ENCODE measurements around the gene SOHLH1. TPM values are rescaled to one million over a fixed set of nuclear protein-coding genes. Genes with fewer than 3 reads are reported as not detected.

The SOHLH1 gene
- total and polyA plus RNA-seq, 10 donors = 0.07 to 0.10 TPM; not detected in 8

DNA sequence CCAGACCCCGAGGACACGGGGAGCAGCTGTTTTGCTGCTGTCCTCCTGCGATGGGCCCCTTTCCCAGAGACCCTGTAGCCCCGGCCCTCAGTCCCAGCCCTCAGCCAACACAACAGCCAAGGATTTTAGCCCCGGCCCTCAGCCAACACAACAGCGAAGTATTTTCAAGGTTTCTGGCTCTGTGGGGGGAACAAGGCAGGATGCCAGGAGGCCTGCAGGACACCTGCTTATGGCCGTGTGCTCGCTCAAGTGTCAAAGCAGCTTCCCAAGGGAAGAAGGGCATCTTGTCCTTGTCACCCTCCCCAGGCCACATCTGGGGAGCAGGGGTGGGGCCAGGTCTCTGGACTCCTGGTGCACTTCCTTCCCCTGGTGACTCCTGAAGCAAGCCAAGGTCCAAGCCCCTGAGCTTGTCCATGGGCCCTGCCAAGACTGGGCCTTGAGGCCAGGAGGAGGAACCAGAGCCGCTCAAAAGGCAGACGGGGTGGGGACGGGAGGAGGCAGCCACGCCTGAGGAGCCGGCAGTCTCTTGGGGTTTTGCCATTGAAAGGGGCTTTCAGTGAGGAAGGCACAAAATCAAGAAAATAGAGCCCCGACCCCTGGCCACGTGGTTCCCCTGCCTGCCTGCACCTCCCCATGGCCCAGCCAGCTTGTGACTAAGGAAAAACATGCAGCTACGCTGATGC lies 13.5 kb upstream of the SOHLH1 start:
- Histone ChIP-seq H3K9me3 (no peaks in the 10 kb centered on the region), H3K36me3 (peaks cover 0 to 18% (median 0%) of the 10 kb centered on the region in 6 donors), H3K27ac (peak overlapping the region in 2 of 8 donors; percentile 30 to 35), H3K4me3 (no peak overlapping the region), H3K4me1 (peaks cover 0 to 74% (median 28%) of the 10 kb centered on the region in 6 donors), H3K27me3 (replicated peaks in 1 of 7) (peaks cover 3 to 66% (median 17%) of the 10 kb centered on the region in 7 donors)
- WGBS, 5 donors = 42 to 63% (median 52%) methylated on average over 11 to 16 of the region's 16 CpGs
- TF ChIP-seq, protein P1, sequence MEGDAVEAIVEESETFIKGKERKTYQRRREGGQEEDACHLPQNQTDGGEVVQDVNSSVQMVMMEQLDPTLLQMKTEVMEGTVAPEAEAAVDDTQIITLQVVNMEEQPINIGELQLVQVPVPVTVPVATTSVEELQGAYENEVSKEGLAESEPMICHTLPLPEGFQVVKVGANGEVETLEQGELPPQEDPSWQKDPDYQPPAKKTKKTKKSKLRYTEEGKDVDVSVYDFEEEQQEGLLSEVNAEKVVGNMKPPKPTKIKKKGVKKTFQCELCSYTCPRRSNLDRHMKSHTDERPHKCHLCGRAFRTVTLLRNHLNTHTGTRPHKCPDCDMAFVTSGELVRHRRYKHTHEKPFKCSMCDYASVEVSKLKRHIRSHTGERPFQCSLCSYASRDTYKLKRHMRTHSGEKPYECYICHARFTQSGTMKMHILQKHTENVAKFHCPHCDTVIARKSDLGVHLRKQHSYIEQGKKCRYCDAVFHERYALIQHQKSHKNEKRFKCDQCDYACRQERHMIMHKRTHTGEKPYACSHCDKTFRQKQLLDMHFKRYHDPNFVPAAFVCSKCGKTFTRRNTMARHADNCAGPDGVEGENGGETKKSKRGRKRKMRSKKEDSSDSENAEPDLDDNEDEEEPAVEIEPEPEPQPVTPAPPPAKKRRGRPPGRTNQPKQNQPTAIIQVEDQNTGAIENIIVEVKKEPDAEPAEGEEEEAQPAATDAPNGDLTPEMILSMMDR (IDR thresholded peaks at IDR 0.05 in 8 of 11, conservative IDR thresholded peaks at IDR 0.05 in 3 of 11) = no peak
- no peak for TF ChIP-seq POLR2A (IDR thresholded peaks at IDR 0.05)
- TF ChIP-seq POLR2AphosphoS5 (IDR thresholded peaks at IDR 0.05) = peak in 2 of 3 donors; percentile 41 to 51
- no peak for DNase-seq
- intact Hi-C loops (cut with DNase I; ENCODE audit: low total_unique reads) = no loop called here

DNA sequence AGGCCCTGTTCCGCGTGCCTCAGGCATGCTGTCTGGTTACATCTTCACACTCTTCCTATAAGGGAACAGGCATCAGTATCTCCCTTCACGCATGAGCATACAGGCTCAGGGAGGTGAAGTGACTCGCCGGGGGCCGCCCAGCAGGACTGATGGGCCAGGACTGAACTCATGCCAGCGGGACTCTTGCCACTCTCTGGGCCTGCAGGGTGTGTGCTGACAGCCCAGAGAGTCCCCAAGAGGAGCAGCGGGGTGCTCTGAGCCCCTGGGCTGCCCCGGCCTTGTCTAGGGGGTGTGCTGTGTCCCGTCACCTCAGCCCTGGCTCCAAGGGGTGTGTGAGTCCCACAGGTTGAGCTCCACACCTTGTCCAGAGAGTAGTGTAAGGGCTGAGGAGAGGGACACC lies 12.6 kb upstream of the SOHLH1 start:
- Histone ChIP-seq H3K36me3 (peaks cover 0 to 18% (median 0%) of the 10 kb centered on the region in 6 donors), H3K27ac (peak overlapping the region in 2 of 8 donors; percentile 30 to 35), H3K9me3 (no peaks in the 10 kb centered on the region), H3K27me3 (replicated peaks in 1 of 7) (peaks cover 3 to 57% (median 17%) of the 10 kb centered on the region in 7 donors), H3K4me1 (peaks cover 0 to 76% (median 36%) of the 10 kb centered on the region in 6 donors), H3K4me3 (no peak overlapping the region)
- TF ChIP-seq POLR2AphosphoS5 (IDR thresholded peaks at IDR 0.05) (no peak), POLR2A (IDR thresholded peaks at IDR 0.05) (no peak)
- TF ChIP-seq, protein P1 (IDR thresholded peaks at IDR 0.05 in 8 of 11, conservative IDR thresholded peaks at IDR 0.05 in 3 of 11) = no peak
- no peak for DNase-seq
- intact Hi-C loops (cut with DNase I; ENCODE audit: low total_unique reads) = no loop called here
- 77 to 100% (median 80%) methylated on average over 4 to 10 of the region's 10 CpGs for WGBS, 5 donors

DNA sequence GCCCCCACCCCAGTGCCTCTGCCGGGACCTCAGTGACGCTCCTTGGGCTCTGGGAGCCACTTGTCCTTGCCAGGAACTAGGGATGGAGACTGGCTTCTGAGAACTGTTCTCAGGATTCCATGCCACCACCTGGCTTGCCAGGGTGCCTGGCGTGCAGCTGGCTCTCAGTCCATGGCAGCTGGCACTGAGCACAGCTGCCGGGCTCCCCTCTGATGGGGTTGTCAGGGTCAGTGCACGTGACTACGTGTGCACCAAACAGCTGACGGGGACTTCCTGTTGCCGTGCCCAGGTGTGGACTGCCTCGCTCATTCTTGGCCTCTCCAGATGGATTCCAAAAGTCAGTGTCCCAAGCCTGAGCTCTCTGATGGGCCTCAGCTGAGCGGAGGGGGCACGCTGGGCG lies 12.1 kb upstream of the SOHLH1 start:
- TF ChIP-seq POLR2A (IDR thresholded peaks at IDR 0.05) = no peak
- no peak for TF ChIP-seq POLR2AphosphoS5 (IDR thresholded peaks at IDR 0.05)
- TF ChIP-seq, protein P1 (IDR thresholded peaks at IDR 0.05 in 8 of 11, conservative IDR thresholded peaks at IDR 0.05 in 3 of 11) = no peak
- Histone ChIP-seq H3K27ac (peak overlapping the region in 1 of 8 donors; percentile 30), H3K4me1 (peaks cover 0 to 81% (median 38%) of the 10 kb centered on the region in 6 donors), H3K4me3 (no peak overlapping the region), H3K27me3 (replicated peaks in 1 of 7) (peaks cover 3 to 52% (median 17%) of the 10 kb centered on the region in 7 donors), H3K9me3 (no peaks in the 10 kb centered on the region), H3K36me3 (peaks cover 0 to 18% (median 0%) of the 10 kb centered on the region in 6 donors)
- DNase-seq = no peak
- intact Hi-C loops (cut with DNase I; ENCODE audit: low total_unique reads) = no loop called here
- 77 to 86% (median 79%) methylated on average over 6 to 12 of the region's 12 CpGs for WGBS, 5 donors

DNA sequence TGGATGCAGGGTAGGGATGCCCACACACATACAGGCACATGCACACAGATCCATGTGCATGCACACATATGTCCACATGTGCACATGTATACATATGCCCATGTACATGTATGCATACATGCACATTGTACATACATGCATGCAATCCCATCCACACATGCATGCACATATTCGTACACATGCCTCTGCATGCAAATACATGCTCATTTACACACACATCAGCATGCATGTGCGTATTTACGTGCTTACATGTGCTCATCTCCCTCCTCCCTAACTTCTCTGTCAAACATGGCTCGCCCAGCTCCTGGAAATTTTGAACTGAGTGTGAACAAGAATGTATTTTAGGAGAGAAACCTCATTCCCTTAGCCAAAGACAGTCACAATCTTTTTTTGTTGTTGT lies 8.9 kb upstream of the SOHLH1 start:
- Histone ChIP-seq H3K36me3 (peaks cover 0 to 18% (median 0%) of the 10 kb centered on the region in 6 donors), H3K27me3 (replicated peaks in 1 of 7) (peaks cover 0 to 38% (median 8%) of the 10 kb centered on the region in 7 donors), H3K9me3 (no peaks in the 10 kb centered on the region), H3K4me3 (peak overlapping the region in 1 of 8 donors; percentile 13), H3K4me1 (peaks cover 0 to 90% (median 40%) of the 10 kb centered on the region in 6 donors), H3K27ac (no peak overlapping the region)
- DNase-seq = no peak
- WGBS, 5 donors = 80 to 93% (median 85%) methylated on average over 4 of the region's 4 CpGs
- intact Hi-C loops (cut with DNase I; ENCODE audit: low total_unique reads) = no loop called here
- TF ChIP-seq, protein P1 (IDR thresholded peaks at IDR 0.05 in 8 of 11, conservative IDR thresholded peaks at IDR 0.05 in 3 of 11) = no peak
- TF ChIP-seq POLR2AphosphoS5 (IDR thresholded peaks at IDR 0.05) = no peak
- no peak for TF ChIP-seq POLR2A (IDR thresholded peaks at IDR 0.05)

Measured in spleen (tissue), 11 donors.